Sigmoid colon (tissue), 4 donors: Measurements from ENCODE around the gene HID1.

Experiments
- CTCF ChIP-seq, 4 experiments: fragments of 450-650 bp in 3 of 4; fragments of 200-600 bp in 1 of 4; IDR thresholded peaks; one replicate each; pipeline ENCODE4 v1.5.1; 2016 to 2019; ENCODE audit warnings: antibody characterized with exemption in 4 of 4, mild to moderate bottlenecking in 3 of 4, moderate library complexity in 2 of 4
- POLR2A ChIP-seq, 2 donors: fragments of 450-650 bp; IDR thresholded peaks; one replicate each; pipeline ENCODE4 v1.6.1; 2016; ENCODE audit warnings: antibody characterized with exemption in 2 of 2, mild to moderate bottlenecking in 2 of 2, moderate library complexity in 2 of 2
- POLR2AphosphoS5 ChIP-seq, 4 donors: sonication (generic); formaldehyde crosslinking; IDR thresholded peaks; one replicate each; pipeline ENCODE4 v1.6.1; 2017; ENCODE audit warnings: antibody characterized with exemption in 4 of 4

GRCh38 chr17:74928786-74929185, 43.8 kb downstream of the HID1 start:
- TF ChIP-seq POLR2AphosphoS5 (IDR thresholded peaks at IDR 0.05) (no peak), CTCF (IDR thresholded peaks at IDR 0.05) (no peak), POLR2A (IDR thresholded peaks at IDR 0.05) (no peak)
